ENCODE results near the gene LRBA. TPM values are rescaled to one million over a fixed set of nuclear protein-coding genes. Genes with fewer than 3 reads are reported as not detected.

LRBA gene
- total RNA-seq, 4 donors from 2014 or later = 8.5 to 18.0 (median 11.9) TPM

DNA sequence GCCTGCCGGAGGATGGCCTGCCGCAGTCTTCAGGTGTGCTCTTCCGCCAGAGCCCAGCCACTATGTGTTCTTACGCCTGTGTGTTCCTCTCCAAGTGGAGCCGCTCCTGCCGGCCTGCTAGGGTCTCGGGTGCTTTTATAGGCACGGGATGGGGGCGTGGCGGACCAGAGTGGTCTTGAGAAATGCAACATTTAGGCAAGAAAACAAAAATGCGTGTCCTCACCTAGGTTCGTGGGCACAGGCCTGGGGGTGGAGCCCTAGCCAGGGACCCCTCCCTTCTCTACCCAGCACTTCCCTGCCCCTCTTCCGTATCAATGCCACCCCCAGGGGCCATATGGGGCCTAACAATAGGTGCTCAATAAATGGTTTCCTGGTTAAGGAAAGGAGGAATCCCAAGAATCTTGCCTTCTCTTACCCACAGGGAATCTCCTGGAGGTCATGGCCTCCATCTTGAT lies 34.4 kb upstream of the LRBA start:
- no peak for TF ChIP-seq POLR2A (IDR thresholded peaks at IDR 0.05)
- TF ChIP-seq, protein P1, sequence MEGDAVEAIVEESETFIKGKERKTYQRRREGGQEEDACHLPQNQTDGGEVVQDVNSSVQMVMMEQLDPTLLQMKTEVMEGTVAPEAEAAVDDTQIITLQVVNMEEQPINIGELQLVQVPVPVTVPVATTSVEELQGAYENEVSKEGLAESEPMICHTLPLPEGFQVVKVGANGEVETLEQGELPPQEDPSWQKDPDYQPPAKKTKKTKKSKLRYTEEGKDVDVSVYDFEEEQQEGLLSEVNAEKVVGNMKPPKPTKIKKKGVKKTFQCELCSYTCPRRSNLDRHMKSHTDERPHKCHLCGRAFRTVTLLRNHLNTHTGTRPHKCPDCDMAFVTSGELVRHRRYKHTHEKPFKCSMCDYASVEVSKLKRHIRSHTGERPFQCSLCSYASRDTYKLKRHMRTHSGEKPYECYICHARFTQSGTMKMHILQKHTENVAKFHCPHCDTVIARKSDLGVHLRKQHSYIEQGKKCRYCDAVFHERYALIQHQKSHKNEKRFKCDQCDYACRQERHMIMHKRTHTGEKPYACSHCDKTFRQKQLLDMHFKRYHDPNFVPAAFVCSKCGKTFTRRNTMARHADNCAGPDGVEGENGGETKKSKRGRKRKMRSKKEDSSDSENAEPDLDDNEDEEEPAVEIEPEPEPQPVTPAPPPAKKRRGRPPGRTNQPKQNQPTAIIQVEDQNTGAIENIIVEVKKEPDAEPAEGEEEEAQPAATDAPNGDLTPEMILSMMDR (IDR thresholded peaks at IDR 0.05 in 4 of 5, conservative IDR thresholded peaks at IDR 0.05 in 1 of 5) = no peak
- Histone ChIP-seq H3K4me1 (no peaks in the 10 kb centered on the region), H3K9me3 (no peaks in the 10 kb centered on the region), H3K27ac (no peak overlapping the region), H3K4me3 (no peak overlapping the region), H3K36me3 (no peaks in the 10 kb centered on the region), H3K27me3 (no peaks in the 10 kb centered on the region)
- no peak for ATAC-seq
- in situ Hi-C loops (cut with MboI; ENCODE audit: low sequenced_read_pairs in 4 of 4) = no loop called here
- DNase-seq = no peak
- intact Hi-C loops (cut with DNase I; ENCODE audit: low total_unique reads) = no loop called here

DNA sequence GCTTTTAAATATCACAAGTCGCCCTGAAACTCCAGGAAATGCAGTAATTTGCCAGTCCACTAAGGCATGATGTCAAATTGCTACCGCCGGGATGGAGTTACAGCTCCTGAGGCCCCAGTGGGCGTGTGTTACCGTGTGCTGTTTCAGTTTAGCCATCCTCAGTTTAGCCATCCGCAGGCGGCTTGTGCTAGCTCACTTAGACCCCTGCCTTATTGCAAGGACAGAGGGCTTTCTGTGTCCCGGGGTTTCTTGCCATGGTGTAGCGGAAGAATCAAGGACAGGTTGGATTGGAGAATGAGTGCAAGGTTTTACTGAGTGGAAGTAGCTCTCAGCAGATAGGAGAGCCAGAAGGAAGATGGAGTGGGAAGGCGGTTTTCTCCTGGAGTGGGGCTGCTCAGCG lies 33.8 kb upstream of the LRBA start:
- ATAC-seq (no peak), DNase-seq (no peak)
- Histone ChIP-seq H3K27me3 (no peaks in the 10 kb centered on the region), H3K36me3 (no peaks in the 10 kb centered on the region), H3K4me1 (no peaks in the 10 kb centered on the region), H3K9me3 (no peaks in the 10 kb centered on the region), H3K27ac (no peak overlapping the region), H3K4me3 (no peak overlapping the region)
- in situ Hi-C loops (cut with MboI; ENCODE audit: low sequenced_read_pairs in 4 of 4) (no loop called here), intact Hi-C loops (cut with DNase I; ENCODE audit: low total_unique reads) (no loop called here)
- no peak for TF ChIP-seq POLR2A (IDR thresholded peaks at IDR 0.05)
- TF ChIP-seq, protein P1 (IDR thresholded peaks at IDR 0.05 in 4 of 5, conservative IDR thresholded peaks at IDR 0.05 in 1 of 5) = no peak

DNA sequence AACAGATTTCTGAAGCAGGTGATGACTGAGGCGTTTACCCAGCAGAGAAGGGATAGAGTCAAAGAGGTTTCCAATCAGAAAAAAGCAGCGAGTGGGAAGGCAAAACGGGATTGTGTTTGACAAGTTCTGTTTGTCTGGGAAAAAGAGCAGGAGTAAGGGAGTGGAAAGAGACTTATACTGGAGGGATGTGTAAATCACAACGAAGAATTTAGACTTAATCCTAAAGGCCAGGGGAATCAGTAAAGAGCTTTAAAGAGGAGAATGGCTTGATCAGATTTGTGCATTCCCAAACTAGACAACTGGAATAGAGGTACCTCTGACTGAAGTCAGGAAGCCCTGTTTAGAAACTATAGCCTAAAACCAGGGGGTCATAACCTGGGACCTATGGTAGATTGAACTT lies 31.5 kb upstream of the LRBA start:
- Histone ChIP-seq H3K27ac (no peak overlapping the region), H3K4me3 (no peak overlapping the region), H3K4me1 (no peaks in the 10 kb centered on the region), H3K36me3 (no peaks in the 10 kb centered on the region), H3K27me3 (no peaks in the 10 kb centered on the region), H3K9me3 (no peaks in the 10 kb centered on the region)
- ATAC-seq = no peak
- DNase-seq = no peak
- intact Hi-C loops (cut with DNase I; ENCODE audit: low total_unique reads) (no loop called here), in situ Hi-C loops (cut with MboI; ENCODE audit: low sequenced_read_pairs in 4 of 4) (no loop called here)
- TF ChIP-seq, protein P1 (IDR thresholded peaks at IDR 0.05 in 4 of 5, conservative IDR thresholded peaks at IDR 0.05 in 1 of 5) = no peak
- TF ChIP-seq POLR2A (IDR thresholded peaks at IDR 0.05) = no peak

DNA sequence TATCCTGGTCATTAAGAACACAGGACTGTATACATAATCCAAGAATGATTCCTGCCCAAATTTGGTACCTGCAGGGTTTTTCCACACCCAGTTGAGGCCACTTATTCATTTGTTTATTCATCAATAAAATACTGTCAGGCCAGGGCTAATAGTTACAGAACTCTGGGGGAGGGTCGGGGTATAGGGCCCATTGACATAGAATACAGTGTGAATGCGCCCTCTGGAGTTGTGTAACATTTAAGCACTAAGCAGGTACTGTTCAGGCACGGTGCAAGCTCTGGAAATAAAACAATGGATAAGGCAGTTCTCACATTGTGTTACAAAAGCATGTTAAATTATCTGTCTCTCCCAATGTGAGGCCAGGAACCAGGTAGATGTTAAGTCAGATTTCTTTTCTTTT lies 30.8 kb upstream of the LRBA start:
- Histone ChIP-seq H3K9me3 (no peaks in the 10 kb centered on the region), H3K4me1 (no peaks in the 10 kb centered on the region), H3K27ac (no peak overlapping the region), H3K4me3 (no peak overlapping the region), H3K36me3 (no peaks in the 10 kb centered on the region), H3K27me3 (no peaks in the 10 kb centered on the region)
- DNase-seq (no peak), ATAC-seq (no peak)
- intact Hi-C loops (cut with DNase I; ENCODE audit: low total_unique reads) (no loop called here), in situ Hi-C loops (cut with MboI; ENCODE audit: low sequenced_read_pairs in 4 of 4) (no loop called here)
- no peak for TF ChIP-seq POLR2A (IDR thresholded peaks at IDR 0.05)
- TF ChIP-seq, protein P1 (IDR thresholded peaks at IDR 0.05 in 4 of 5, conservative IDR thresholded peaks at IDR 0.05 in 1 of 5) = no peak

DNA sequence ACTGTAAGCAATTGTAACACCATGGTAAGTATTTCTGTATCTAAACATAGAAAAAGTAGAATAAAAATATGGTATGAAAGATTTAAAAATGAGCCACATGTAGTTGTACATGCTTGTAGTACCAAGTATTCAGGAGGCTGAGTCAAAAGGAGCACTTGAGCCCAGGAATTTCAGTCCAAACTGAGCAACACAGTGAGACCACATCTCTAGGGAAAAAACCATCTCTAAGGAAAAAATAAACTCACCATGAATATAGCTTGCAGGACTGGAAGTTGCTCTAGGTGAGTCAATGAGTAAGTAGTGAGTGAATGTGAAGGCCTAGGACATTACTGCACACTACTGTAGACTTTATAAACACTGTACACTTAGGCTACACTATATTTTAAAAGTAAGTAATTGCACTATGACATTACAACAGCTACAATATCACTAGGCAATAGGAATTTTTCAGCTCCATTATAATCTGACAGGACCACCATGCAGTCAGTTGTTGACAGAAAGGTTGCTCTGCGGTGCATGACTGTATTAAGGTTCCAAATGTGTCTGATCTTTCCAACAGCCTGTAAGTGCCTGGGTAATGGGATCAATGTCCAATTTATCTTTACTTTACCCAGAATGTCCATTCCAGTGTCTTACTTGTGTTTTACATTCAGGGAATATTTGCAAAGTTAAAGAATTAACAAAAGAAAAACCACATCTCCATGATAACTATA lies 28.9 kb upstream of the LRBA start:
- ATAC-seq (no peak), DNase-seq (no peak)
- no peak overlapping the region for H3K27ac ChIP-seq
- no peak overlapping the region for H3K4me3 ChIP-seq
- H3K9me3 ChIP-seq = no peaks in the 10 kb centered on the region
- intact Hi-C loops (cut with DNase I; ENCODE audit: low total_unique reads) (no loop called here), in situ Hi-C loops (cut with MboI; ENCODE audit: low sequenced_read_pairs in 4 of 4) (no loop called here)
- no peaks in the 10 kb centered on the region for H3K36me3 ChIP-seq
- no peaks in the 10 kb centered on the region for H3K4me1 ChIP-seq
- TF ChIP-seq POLR2A (IDR thresholded peaks at IDR 0.05) = no peak
- TF ChIP-seq, protein P1 (IDR thresholded peaks at IDR 0.05 in 4 of 5, conservative IDR thresholded peaks at IDR 0.05 in 1 of 5) = no peak
- no peaks in the 10 kb centered on the region for H3K27me3 ChIP-seq

All from gastrocnemius medialis (tissue), 4 donors.